GM10266 (cell line): ENCODE results near the gene SPDYE17.
"Not testable (repeated sequence)": the region's sequence is repeated elsewhere in the genome, so short reads cannot be mapped to it uniquely, and the experiment has no call there.

Source experiments
- DNase-seq: peaks from one replicate; pipeline ENCODE4 v3.0.0; 2012; ENCODE audit errors: extremely low spot score

The SPDYE17 gene

GRCh38 chr7:76977761-76978367 is 54.3 kb downstream of the SPDYE17 start:
- DNase-seq = not testable (repeated sequence)

DNA sequence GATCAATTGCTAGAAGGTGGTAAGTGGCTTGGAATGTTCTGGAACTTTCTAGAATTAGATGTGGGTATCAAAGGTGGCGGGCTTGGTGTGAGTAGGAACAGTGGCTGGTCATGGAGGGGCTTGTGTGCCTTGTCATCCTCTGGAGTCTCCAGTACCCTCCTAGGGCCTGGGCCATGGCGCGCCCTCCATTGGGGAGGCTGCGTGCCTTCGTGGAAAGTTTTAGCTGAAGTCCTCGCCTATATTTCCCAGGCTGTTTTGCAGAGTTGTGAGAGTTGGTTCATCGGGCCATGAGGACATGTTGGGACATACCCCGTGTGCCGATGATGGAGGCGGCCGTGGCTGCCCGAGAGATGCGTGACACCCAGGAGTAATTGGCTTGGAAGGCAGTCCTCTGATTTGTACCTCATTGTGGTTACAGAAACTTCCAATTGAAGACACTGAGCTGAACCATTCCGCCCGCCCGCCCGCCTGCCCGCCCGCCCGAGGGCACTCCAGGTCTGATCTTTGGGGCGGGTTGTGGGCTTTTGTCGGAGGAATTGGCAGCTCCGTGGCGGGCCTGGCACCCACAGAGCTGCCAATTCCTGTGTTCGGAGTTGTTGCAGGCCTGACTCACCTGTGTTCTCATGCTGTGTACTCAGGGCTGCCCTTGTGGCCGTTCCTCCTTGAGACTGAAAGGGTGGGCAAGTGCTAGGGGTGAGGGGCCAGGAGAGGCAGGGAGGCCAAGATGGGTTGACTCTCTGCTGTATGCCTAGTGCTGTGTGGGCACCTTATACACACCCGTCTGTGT is 57.2 kb downstream of the SPDYE17 start:
- not testable (repeated sequence) for DNase-seq

DNA sequence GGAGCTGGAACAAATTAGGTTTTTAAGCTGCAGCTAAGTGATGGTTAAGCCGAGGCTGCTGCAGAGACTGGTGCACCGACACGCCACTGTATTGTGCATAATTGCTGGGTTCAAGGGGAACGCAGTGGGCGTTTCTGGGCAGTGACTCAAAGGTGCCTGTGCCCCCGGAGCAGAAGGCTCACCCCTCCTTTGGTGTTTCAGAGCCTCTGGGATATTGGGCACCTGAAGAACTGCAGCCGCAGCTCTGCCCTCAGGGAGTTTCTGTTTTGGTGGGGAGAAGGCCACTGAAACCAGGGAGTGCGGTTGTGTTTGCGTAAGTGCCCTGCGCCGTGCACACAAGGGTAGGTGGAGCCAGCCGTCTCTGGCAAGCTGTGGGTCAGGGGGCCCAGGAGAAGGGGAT is 57.8 kb downstream of the SPDYE17 start:
- DNase-seq = not testable (repeated sequence)

DNA sequence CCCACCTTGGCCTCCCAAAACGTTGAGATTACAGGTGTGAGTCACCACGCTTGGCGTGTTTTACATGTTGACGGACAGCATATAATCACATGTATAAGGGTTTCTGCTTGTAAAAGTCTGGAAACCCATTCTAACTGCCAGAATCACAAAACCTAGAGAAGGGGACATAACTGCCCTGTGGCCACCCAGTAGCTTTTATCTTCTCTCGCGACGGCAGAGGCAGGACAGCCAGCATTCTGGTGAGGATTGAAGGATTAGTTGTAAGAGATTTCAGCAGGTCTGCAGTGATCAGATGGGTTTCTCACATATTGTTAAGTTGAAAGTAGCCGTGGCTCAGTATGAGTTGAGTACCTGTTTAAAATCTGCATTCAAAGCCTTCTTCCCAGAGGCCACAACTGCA is 59.8 kb downstream of the SPDYE17 start:
- not testable (repeated sequence) for DNase-seq
